HepG2 (cell line): Measurements from ENCODE around the gene PPP2R5C. TPM values are rescaled to one million over a fixed set of nuclear protein-coding genes. Genes with fewer than 3 reads are reported as not detected.

ENCODE experiments used
- ATAC-seq: fragments of 200-7000 bp; cut with Tn5 transposase; 3 replicates; pipeline ENCODE4 v1.9.1; 2020; ENCODE audit warnings: mild to moderate bottlenecking, moderate library complexity
- BruUV-seq: library from RNA; stranded (reverse); fragments of 400-500 nt; replicated peaks from 2 replicates; lab custom pipeline; 2021; lab: Mats Ljungman, UMichigan
- CTCF ChIA-PET: fragments of 300-600 bp; formaldehyde crosslinking; extraction: SDS; loops from one replicate; lab custom pipeline; 2021; ENCODE audit warnings: low total read pairs, inconsistent platforms, low intra/inter-chr PET ratio; lab: Yijun Ruan, JAX
- POLR2A ChIA-PET: fragments of 350-600 bp; sonication (Branson Sonifier 250); formaldehyde crosslinking; loops from one replicate; lab custom pipeline; 2020; ENCODE audit warnings: antibody characterized with exemption, inconsistent platforms; lab: Yijun Ruan, JAX
- DNase-seq: peaks from one replicate; pipeline ENCODE4 v3.0.0-alpha.2; 2015; ENCODE audit warnings: low spot score
- FAIRE-seq: peaks from 3 replicates; lab custom pipeline; 2011; peaks lifted over from hg19 to GRCh38; lab: Jason Lieb, UNC
- H2AFZ ChIP-seq: one replicate; pipeline ENCODE4 v1.6.1; 2011; ENCODE audit warnings: low read length, inconsistent platforms
- H3K27ac ChIP-seq: fragments of 300-600 bp; 3 replicates; pipeline ENCODE4 v1.8.0; 2011; ENCODE audit warnings: mixed run types, mild to moderate bottlenecking, mixed read lengths, low read length, inconsistent platforms; ENCODE audit not compliant: insufficient read depth; ENCODE audit errors: extremely low read length
- H3K27me3 ChIP-seq, 2 experiments: fragments of 200-600 bp in 1 of 2; 2 replicates in 1 of 2; 3 replicates in 1 of 2; pipeline versions ENCODE4 v1.6.0 to v1.8.0; 2011; ENCODE audit warnings: low read length in 2 of 2, mild to moderate bottlenecking in 2 of 2, moderate library complexity in 2 of 2, inconsistent platforms in 1 of 2; ENCODE audit not compliant: insufficient read depth in 2 of 2, control insufficient read depth in 1 of 2
- H3K36me3 ChIP-seq, 2 experiments: fragments of 200-600 bp in 1 of 2; replicated peaks in 1 of 2; 2 replicates in 1 of 2; 3 replicates in 1 of 2; pipeline versions ENCODE4 v1.5.1 to v1.8.0; 2011; ENCODE audit warnings: low read length in 2 of 2, inconsistent platforms in 1 of 2; ENCODE audit not compliant: insufficient read depth in 2 of 2, control insufficient read depth in 1 of 2
- H3K4me1 ChIP-seq: 2 replicates; pipeline ENCODE4 v1.5.1; 2012; ENCODE audit warnings: low read length, inconsistent platforms; ENCODE audit not compliant: insufficient read depth
- H3K4me2 ChIP-seq: 2 replicates; pipeline ENCODE4 v1.6.0; 2011; ENCODE audit warnings: low read depth, low read length, inconsistent platforms
- H3K4me3 ChIP-seq, 3 experiments: fragments of 200-600 bp in 1 of 3; sonication (generic), shearing (Covaris generic) in 1 of 3; replicated peaks in 1 of 3; 2 replicates each; pipeline ENCODE4 v1.5.1; 2011 to 2016; ENCODE audit warnings: low read length in 3 of 3, inconsistent platforms in 2 of 3, low read depth in 2 of 3, mild to moderate bottlenecking in 2 of 3, control low read depth in 1 of 3, mixed read lengths in 1 of 3; ENCODE audit not compliant: insufficient read depth in 1 of 3
- H3K79me2 ChIP-seq: one replicate; pipeline ENCODE4 v1.6.1; 2011; ENCODE audit warnings: low read length, inconsistent platforms; ENCODE audit not compliant: insufficient read depth
- H3K9ac ChIP-seq: 2 replicates; pipeline ENCODE4 v1.6.0; 2011; ENCODE audit warnings: mild to moderate bottlenecking, low read depth, low read length, inconsistent platforms; ENCODE audit not compliant: insufficient read depth
- H3K9me3 ChIP-seq: 2 replicates; pipeline ENCODE4 v1.5.1; 2012; ENCODE audit warnings: mild to moderate bottlenecking, low read length
- H4K20me1 ChIP-seq: 2 replicates; pipeline ENCODE4 v1.6.0; 2011; ENCODE audit warnings: inconsistent platforms, mild to moderate bottlenecking, low read length, moderate library complexity; ENCODE audit not compliant: insufficient read depth
- MEIS1 ChIP-seq: sonication (generic); formaldehyde crosslinking; IDR thresholded peaks from 2 replicates; pipeline ENCODE4 v1.9.0; 2021; ENCODE audit warnings: mild to moderate bottlenecking, missing genetic modification reagents, moderate library complexity, borderline replicate concordance
- RCOR2 ChIP-seq: IDR thresholded peaks from 2 replicates; pipeline ENCODE4 v1.6.1; 2016; ENCODE audit warnings: missing biosample characterization, missing genetic modification reagents
- ZNF101 ChIP-seq: sonication (generic); formaldehyde crosslinking; IDR thresholded peaks from 2 replicates; pipeline ENCODE4 v1.4.0; 2020; ENCODE audit warnings: mild to moderate bottlenecking, low read depth, missing genetic modification reagents, borderline replicate concordance
- WGBS: methylation state at CpG from one replicate; pipeline ENCODE4 v1.1.6; 2017; ENCODE audit warnings: low lambda C conversion rate; 5-methylcytosine and 5-hydroxymethylcytosine counted together
- in situ Hi-C: cut with HindIII; loops from 2 replicates; pipeline ENCODE4 v1.10.0; 2017; ENCODE audit warnings: low pct_unique_long_range_greater_than_20kb; ENCODE audit not compliant: extremely low pct_ligation_motif_present
- intact Hi-C: fragments of 100-400 bp; cut with micrococcal nuclease; formaldehyde crosslinking; loops from one replicate; pipeline ENCODE4 v1.10.0; 2022; ENCODE audit not compliant: unreplicated experiment
- polyA plus RNA-seq, 8 experiments: library from polyadenylated mRNA; depleted of rRNA in 3 of 8; stranded (reverse) in 7 of 8; unstranded in 1 of 8; fragments of >200 nt; fragmentation: Illumina TruSeq in 4 of 8; extraction: Trizol in 4 of 8; gene quantifications; 2 replicates each; pipeline versions ENCODE4 v1.2.1 to v1.2.3, GENCODE V29; 2011 to 2016; ENCODE audit warnings: low read depth in 4 of 8, missing spikeins in 1 of 8, mixed read lengths in 1 of 8; ENCODE audit not compliant: insufficient read depth in 1 of 8
- total RNA-seq, 5 experiments: library from RNA; depleted of rRNA; stranded (reverse); fragments of >200 nt; fragmentation: Illumina TruSeq; extraction: Trizol; gene quantifications; 2 replicates each; pipeline ENCODE4 v1.2.3, GENCODE V29; 2016; ENCODE audit warnings: low read depth in 1 of 5
- TF ChIP-seq, protein P1 (sequence below): sonication (generic); formaldehyde crosslinking; IDR thresholded peaks from 2 replicates; pipeline ENCODE4 v1.4.0; 2020; ENCODE audit warnings: mild to moderate bottlenecking, missing genetic modification reagents

Gene PPP2R5C
- total and polyA plus RNA-seq, 2 of the 13 experiments (the other 11 are each of a cell fraction or from before 2014, with no cell fraction given), result 74.3 to 78.5 TPM

DNA sequence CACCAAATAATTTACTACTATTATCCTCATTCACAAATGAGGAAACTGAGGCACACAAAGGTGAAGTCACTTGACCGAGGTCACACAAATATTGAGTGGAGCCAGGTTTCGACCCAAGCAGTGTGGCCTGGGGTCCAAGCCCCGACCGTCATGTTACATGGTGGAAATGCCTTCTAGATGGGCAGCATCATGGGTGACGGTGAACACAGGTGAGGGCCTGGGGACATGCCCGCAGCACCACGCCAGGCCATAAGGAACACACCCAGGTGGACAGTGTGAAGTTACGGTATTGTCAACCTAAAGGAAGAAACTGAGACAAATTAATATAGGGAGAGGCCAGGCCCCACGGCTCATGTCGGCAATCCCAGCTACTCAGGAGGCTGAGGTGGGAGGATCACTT, 167.6 kb downstream of the PPP2R5C start:
- ATAC-seq, result no peak
- in situ Hi-C loops (no loop called here), intact Hi-C loops (no loop called here)
- Histone ChIP-seq H3K36me3 (peaks cover 0 to 3% of the 10 kb centered on the region in 2 experiments; a peak in 2 of 5 replicates), H3K27ac (no peak overlapping the region), H2AFZ (no peak overlapping the region), H4K20me1 (no peaks in the 10 kb centered on the region), H3K27me3 (no peaks in the 10 kb centered on the region), H3K9ac (no peak overlapping the region), H3K4me3 (no peak overlapping the region), H3K4me1 (peaks cover 16% of the 10 kb centered on the region), H3K79me2 (no peaks in the 10 kb centered on the region), H3K9me3 (no peaks in the 10 kb centered on the region), H3K4me2 (no peak overlapping the region)
- ChIA-PET POLR2A (no interaction called here), CTCF (no interaction called here)
- BruUV-seq, result no TSS peak
- WGBS, result 98% methylated on average over 10 of the region's 10 CpGs
- DNase-seq, result no peak
- TF ChIP-seq MEIS1, result no peak
- no peak for TF ChIP-seq RCOR2 (CRISPR knock-in tag)
- TF ChIP-seq, protein P1, sequence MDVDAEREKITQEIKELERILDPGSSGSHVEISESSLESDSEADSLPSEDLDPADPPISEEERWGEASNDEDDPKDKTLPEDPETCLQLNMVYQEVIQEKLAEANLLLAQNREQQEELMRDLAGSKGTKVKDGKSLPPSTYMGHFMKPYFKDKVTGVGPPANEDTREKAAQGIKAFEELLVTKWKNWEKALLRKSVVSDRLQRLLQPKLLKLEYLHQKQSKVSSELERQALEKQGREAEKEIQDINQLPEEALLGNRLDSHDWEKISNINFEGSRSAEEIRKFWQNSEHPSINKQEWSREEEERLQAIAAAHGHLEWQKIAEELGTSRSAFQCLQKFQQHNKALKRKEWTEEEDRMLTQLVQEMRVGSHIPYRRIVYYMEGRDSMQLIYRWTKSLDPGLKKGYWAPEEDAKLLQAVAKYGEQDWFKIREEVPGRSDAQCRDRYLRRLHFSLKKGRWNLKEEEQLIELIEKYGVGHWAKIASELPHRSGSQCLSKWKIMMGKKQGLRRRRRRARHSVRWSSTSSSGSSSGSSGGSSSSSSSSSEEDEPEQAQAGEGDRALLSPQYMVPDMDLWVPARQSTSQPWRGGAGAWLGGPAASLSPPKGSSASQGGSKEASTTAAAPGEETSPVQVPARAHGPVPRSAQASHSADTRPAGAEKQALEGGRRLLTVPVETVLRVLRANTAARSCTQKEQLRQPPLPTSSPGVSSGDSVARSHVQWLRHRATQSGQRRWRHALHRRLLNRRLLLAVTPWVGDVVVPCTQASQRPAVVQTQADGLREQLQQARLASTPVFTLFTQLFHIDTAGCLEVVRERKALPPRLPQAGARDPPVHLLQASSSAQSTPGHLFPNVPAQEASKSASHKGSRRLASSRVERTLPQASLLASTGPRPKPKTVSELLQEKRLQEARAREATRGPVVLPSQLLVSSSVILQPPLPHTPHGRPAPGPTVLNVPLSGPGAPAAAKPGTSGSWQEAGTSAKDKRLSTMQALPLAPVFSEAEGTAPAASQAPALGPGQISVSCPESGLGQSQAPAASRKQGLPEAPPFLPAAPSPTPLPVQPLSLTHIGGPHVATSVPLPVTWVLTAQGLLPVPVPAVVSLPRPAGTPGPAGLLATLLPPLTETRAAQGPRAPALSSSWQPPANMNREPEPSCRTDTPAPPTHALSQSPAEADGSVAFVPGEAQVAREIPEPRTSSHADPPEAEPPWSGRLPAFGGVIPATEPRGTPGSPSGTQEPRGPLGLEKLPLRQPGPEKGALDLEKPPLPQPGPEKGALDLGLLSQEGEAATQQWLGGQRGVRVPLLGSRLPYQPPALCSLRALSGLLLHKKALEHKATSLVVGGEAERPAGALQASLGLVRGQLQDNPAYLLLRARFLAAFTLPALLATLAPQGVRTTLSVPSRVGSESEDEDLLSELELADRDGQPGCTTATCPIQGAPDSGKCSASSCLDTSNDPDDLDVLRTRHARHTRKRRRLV (CRISPR knock-in tag), result no peak
- no peak for TF ChIP-seq ZNF101 (CRISPR knock-in tag)
- no peak for FAIRE-seq
